Measurements from ENCODE around the gene SERINC3. TPM values are rescaled to one million over a fixed set of nuclear protein-coding genes. Genes with fewer than 3 reads are reported as not detected.

The SERINC3 gene
- polyA plus RNA-seq, 1 of the 3 experiments (the other 2 are of a cell fraction) = 105 TPM

DNA sequence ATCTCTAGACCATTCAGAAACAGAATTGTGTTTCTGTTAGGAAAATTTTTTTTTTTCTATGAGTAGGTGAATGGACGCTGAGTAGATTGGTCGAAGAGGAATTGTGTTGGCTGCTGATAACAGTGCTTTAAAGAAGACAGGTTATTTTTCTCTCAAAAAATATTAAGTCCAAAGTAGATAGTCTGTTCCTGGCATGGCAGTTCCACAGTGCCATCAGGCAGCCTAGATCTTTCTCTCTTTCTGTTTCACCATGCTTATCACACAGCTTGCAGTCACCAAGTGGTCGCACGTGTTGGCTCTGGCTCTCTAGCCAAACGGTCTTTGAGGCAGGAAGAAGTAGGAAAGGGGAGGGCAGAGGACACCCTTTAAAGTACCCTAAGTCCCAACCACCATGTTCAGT lies 22.4 kb upstream of the SERINC3 start:
- no peaks in the 10 kb centered on the region for H3K9me2 ChIP-seq
- 91% methylated on average over 5 of the region's 5 CpGs for WGBS (ENCODE audit: low lambda C conversion rate)
- H3K27ac ChIP-seq (ENCODE audit: low read depth in 2 of 2, low read length in 1 of 2) = no peak overlapping the region
- CTCF ChIA-PET = no interaction called here
- H3K9ac ChIP-seq = no peak overlapping the region
- H2AFZ ChIP-seq (ENCODE audit: low read depth) = no peak overlapping the region
- H3K9me3 ChIP-seq = no peaks in the 10 kb centered on the region
- peaks cover 0 to 17% of the 10 kb centered on the region in 2 experiments; a peak in 3 of 4 replicates for H3K4me1 ChIP-seq (ENCODE audit: control insufficient read depth in 1 of 2, insufficient read depth in 2 of 2, low read depth in 1 of 2, low read length in 1 of 2)
- no peak overlapping the region for H3K4me2 ChIP-seq
- H3F3A ChIP-seq (replicated peaks; ENCODE audit: insufficient read depth) = peaks cover 10% of the 10 kb centered on the region
- TF ChIP-seq CHD2 (IDR thresholded peaks at IDR 0.05; ENCODE audit: low read length, partially characterized antibody) (no peak), YY1 (IDR thresholded peaks at IDR 0.05; ENCODE audit: low read depth) (no peak), FOSL2 (IDR thresholded peaks at IDR 0.05; ENCODE audit: borderline replicate concordance, low read depth) (no peak)
- no peaks in the 10 kb centered on the region for H4K20me1 ChIP-seq (ENCODE audit: insufficient read depth)
- no peaks in the 10 kb centered on the region for H3K36me3 ChIP-seq (replicated peaks in 1 of 2; ENCODE audit: control insufficient read depth in 1 of 2, insufficient read depth in 2 of 2, low read length in 1 of 2)
- POLR2A ChIA-PET = no interaction called here
- no peak overlapping the region for H3K4me3 ChIP-seq (ENCODE audit: low read depth in 2 of 2, low read length in 1 of 2)
- H3K79me2 ChIP-seq (ENCODE audit: insufficient read depth) = peaks cover 84% of the 10 kb centered on the region
- DNase-seq = no peak
- no peaks in the 10 kb centered on the region for H3K27me3 ChIP-seq (ENCODE audit: insufficient read depth)

GRCh38 chr20:44543358-44543757 lies 21.5 kb upstream of the SERINC3 start:
- H2AFZ ChIP-seq (ENCODE audit: low read depth) = no peak overlapping the region
- no peaks in the 10 kb centered on the region for H3K9me3 ChIP-seq
- WGBS (ENCODE audit: low lambda C conversion rate) = 92% methylated on average over 3 of the region's 3 CpGs
- no peak for DNase-seq
- peaks cover 84% of the 10 kb centered on the region for H3K79me2 ChIP-seq (ENCODE audit: insufficient read depth)
- no peaks in the 10 kb centered on the region for H4K20me1 ChIP-seq (ENCODE audit: insufficient read depth)
- H3K27ac ChIP-seq (ENCODE audit: low read depth in 2 of 2, low read length in 1 of 2) = no peak overlapping the region
- ChIA-PET POLR2A (no interaction called here), CTCF (interaction anchor here (1.0 kb wide), 1 partner anchor 9 kb away, joined by 3 read pairs; no protein-coding TSS in a partner anchor)
- H3F3A ChIP-seq (replicated peaks; ENCODE audit: insufficient read depth) = peaks cover under 1% of the 10 kb centered on the region
- no peaks in the 10 kb centered on the region for H3K36me3 ChIP-seq (replicated peaks in 1 of 2; ENCODE audit: control insufficient read depth in 1 of 2, insufficient read depth in 2 of 2, low read length in 1 of 2)
- H3K4me3 ChIP-seq (ENCODE audit: low read depth in 2 of 2, low read length in 1 of 2) = no peak overlapping the region
- H3K4me2 ChIP-seq = no peak overlapping the region
- H3K9me2 ChIP-seq = no peaks in the 10 kb centered on the region
- H3K9ac ChIP-seq = no peak overlapping the region
- H3K4me1 ChIP-seq (ENCODE audit: control insufficient read depth in 1 of 2, insufficient read depth in 2 of 2, low read depth in 1 of 2, low read length in 1 of 2) = peaks cover 0 to 10% of the 10 kb centered on the region in 2 experiments; a peak in 2 of 4 replicates
- H3K27me3 ChIP-seq (ENCODE audit: insufficient read depth) = no peaks in the 10 kb centered on the region
- TF ChIP-seq TAF1 (IDR thresholded peaks at IDR 0.05; ENCODE audit: borderline replicate concordance, low read depth, low read length) (no peak), FOSL2 (IDR thresholded peaks at IDR 0.05; ENCODE audit: borderline replicate concordance, low read depth) (no peak)

DNA sequence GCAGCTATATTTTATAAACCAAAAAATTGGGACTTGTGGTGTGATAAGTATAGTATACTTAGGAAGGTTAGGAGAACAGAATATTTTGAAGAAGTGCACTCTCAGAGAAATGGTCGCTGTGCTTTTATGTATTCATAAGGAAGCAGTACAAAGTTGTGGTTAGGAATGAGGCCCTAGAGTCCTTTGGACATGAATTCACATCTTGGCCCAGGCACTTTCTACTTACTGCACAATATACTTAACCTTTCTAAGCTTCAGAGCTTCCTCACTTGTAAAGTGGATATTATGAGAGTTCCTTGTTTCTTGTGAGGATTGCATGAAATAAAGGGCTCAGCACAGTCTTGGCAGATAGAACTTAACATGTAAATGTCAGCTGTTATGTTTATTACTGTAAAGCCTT lies 21.0 kb upstream of the SERINC3 start:
- ChIA-PET POLR2A (no interaction called here), CTCF (interaction anchor here (1.0 kb wide), 1 partner anchor 10 kb away, joined by 3 read pairs; no protein-coding TSS in a partner anchor)
- Histone ChIP-seq H3K36me3 (replicated peaks in 1 of 2; ENCODE audit: control insufficient read depth in 1 of 2, insufficient read depth in 2 of 2, low read length in 1 of 2) (no peaks in the 10 kb centered on the region), H3K4me3 (ENCODE audit: low read depth in 2 of 2, low read length in 1 of 2) (no peak overlapping the region), H3K4me1 (ENCODE audit: control insufficient read depth in 1 of 2, insufficient read depth in 2 of 2, low read depth in 1 of 2, low read length in 1 of 2) (peaks cover 0 to 7% of the 10 kb centered on the region in 2 experiments; a peak in 1 of 4 replicates), H3K27me3 (ENCODE audit: insufficient read depth) (no peaks in the 10 kb centered on the region), H2AFZ (ENCODE audit: low read depth) (no peak overlapping the region), H3K4me2 (no peak overlapping the region), H4K20me1 (ENCODE audit: insufficient read depth) (no peaks in the 10 kb centered on the region), H3K9me2 (no peaks in the 10 kb centered on the region), H3K27ac (ENCODE audit: low read depth in 2 of 2, low read length in 1 of 2) (no peak overlapping the region), H3K9ac (no peak overlapping the region), H3F3A (replicated peaks; ENCODE audit: insufficient read depth) (no peaks in the 10 kb centered on the region), H3K79me2 (ENCODE audit: insufficient read depth) (peaks cover 80% of the 10 kb centered on the region), H3K9me3 (no peaks in the 10 kb centered on the region)
- WGBS (ENCODE audit: low lambda C conversion rate) = 95% methylated on average over 1 of the region's 1 CpG
- no peak for DNase-seq
- TF ChIP-seq FOSL2 (IDR thresholded peaks at IDR 0.05; ENCODE audit: borderline replicate concordance, low read depth) (no peak), RFX5 (IDR thresholded peaks at IDR 0.05; ENCODE audit: low read length) (no peak), TEAD4 (IDR thresholded peaks at IDR 0.05; ENCODE audit: borderline replicate concordance, insufficient read depth) (no peak), NRF1 (IDR thresholded peaks at IDR 0.05; ENCODE audit: low read depth, low read length) (no peak), MXI1 (IDR thresholded peaks at IDR 0.05; ENCODE audit: low read depth, low read length) (no peak), CTCF (IDR thresholded peaks at IDR 0.05) (no peak), CHD2 (IDR thresholded peaks at IDR 0.05; ENCODE audit: low read length, partially characterized antibody) (no peak), EZH2phosphoT487 (IDR thresholded peaks at IDR 0.05; ENCODE audit: borderline replicate concordance, low read depth) (no peak)
- TF ChIP-seq, protein P1, sequence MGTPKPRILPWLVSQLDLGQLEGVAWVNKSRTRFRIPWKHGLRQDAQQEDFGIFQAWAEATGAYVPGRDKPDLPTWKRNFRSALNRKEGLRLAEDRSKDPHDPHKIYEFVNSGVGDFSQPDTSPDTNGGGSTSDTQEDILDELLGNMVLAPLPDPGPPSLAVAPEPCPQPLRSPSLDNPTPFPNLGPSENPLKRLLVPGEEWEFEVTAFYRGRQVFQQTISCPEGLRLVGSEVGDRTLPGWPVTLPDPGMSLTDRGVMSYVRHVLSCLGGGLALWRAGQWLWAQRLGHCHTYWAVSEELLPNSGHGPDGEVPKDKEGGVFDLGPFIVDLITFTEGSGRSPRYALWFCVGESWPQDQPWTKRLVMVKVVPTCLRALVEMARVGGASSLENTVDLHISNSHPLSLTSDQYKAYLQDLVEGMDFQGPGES (IDR thresholded peaks at IDR 0.05; ENCODE audit: low read depth, low read length) = no peak
- TF ChIP-seq, protein P2, sequence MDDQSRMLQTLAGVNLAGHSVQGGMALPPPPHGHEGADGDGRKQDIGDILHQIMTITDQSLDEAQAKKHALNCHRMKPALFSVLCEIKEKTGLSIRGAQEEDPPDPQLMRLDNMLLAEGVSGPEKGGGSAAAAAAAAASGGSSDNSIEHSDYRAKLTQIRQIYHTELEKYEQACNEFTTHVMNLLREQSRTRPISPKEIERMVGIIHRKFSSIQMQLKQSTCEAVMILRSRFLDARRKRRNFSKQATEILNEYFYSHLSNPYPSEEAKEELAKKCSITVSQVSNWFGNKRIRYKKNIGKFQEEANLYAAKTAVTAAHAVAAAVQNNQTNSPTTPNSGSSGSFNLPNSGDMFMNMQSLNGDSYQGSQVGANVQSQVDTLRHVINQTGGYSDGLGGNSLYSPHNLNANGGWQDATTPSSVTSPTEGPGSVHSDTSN (IDR thresholded peaks at IDR 0.05) = no peak

All from SK-N-SH (cell line).